Measurements from ENCODE around the gene FRAS1. TPM values are rescaled to one million over a fixed set of nuclear protein-coding genes. Genes with fewer than 3 reads are reported as not detected.

The FRAS1 gene
- total RNA-seq, 1 experiment from 2014 or later, result 13.1 TPM

DNA sequence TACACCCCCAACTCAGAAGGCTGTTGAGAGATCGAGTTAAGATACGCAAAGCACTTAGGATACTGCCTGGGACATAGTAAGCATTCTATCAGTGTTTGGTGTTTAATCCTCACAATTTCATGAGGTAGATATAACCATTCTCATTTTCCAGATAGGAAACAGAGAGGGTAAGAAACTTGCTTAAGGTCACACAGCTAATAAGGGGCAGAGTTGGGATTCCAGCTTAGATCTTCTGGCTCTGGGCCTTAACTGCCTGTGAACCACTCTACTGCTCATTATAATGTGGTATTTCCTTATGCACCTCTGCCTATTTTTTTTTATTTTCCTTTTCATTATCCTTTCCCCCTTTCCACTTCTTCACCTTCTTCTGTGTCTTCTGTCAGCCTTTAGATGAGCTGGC lies 252.2 kb downstream of the FRAS1 start:
- H3K4me2 ChIP-seq, result no peak overlapping the region
- no peak overlapping the region for H2AFZ ChIP-seq
- H3K27me3 ChIP-seq (ENCODE audit: insufficient read depth, low read depth), result no peaks in the 10 kb centered on the region
- CTCF ChIA-PET, result no interaction called here
- no peaks in the 10 kb centered on the region for H3K79me2 ChIP-seq (ENCODE audit: low read depth)
- no peaks in the 10 kb centered on the region for H3F3A ChIP-seq (ENCODE audit: insufficient read depth, low read depth)
- no peaks in the 10 kb centered on the region for H4K20me1 ChIP-seq (ENCODE audit: insufficient read depth)
- no peaks in the 10 kb centered on the region for H3K9me3 ChIP-seq (ENCODE audit: insufficient read depth, low read depth)
- no peak for DNase-seq
- POLR2A ChIA-PET (ENCODE audit: unreplicated experiment), result no interaction called here
- H3K4me1 ChIP-seq (replicated peaks; ENCODE audit: insufficient read depth), result no peaks in the 10 kb centered on the region
- no peak overlapping the region for H3K4me3 ChIP-seq
- no peak overlapping the region for H3K27ac ChIP-seq
- TF ChIP-seq, protein P1, sequence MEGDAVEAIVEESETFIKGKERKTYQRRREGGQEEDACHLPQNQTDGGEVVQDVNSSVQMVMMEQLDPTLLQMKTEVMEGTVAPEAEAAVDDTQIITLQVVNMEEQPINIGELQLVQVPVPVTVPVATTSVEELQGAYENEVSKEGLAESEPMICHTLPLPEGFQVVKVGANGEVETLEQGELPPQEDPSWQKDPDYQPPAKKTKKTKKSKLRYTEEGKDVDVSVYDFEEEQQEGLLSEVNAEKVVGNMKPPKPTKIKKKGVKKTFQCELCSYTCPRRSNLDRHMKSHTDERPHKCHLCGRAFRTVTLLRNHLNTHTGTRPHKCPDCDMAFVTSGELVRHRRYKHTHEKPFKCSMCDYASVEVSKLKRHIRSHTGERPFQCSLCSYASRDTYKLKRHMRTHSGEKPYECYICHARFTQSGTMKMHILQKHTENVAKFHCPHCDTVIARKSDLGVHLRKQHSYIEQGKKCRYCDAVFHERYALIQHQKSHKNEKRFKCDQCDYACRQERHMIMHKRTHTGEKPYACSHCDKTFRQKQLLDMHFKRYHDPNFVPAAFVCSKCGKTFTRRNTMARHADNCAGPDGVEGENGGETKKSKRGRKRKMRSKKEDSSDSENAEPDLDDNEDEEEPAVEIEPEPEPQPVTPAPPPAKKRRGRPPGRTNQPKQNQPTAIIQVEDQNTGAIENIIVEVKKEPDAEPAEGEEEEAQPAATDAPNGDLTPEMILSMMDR (conservative IDR thresholded peaks at IDR 0.05), result no peak
- TF ChIP-seq EZH2 (IDR thresholded peaks at IDR 0.05; ENCODE audit: low read depth), result no peak
- no peaks in the 10 kb centered on the region for H3K9me2 ChIP-seq (ENCODE audit: insufficient read depth)
- H3K36me3 ChIP-seq (ENCODE audit: low read depth), result no peaks in the 10 kb centered on the region
- intact Hi-C loops (cut with micrococcal nuclease; ENCODE audit: unreplicated experiment), result no loop called here
- BruUV-seq (replicated peaks), result no TSS peak

DNA sequence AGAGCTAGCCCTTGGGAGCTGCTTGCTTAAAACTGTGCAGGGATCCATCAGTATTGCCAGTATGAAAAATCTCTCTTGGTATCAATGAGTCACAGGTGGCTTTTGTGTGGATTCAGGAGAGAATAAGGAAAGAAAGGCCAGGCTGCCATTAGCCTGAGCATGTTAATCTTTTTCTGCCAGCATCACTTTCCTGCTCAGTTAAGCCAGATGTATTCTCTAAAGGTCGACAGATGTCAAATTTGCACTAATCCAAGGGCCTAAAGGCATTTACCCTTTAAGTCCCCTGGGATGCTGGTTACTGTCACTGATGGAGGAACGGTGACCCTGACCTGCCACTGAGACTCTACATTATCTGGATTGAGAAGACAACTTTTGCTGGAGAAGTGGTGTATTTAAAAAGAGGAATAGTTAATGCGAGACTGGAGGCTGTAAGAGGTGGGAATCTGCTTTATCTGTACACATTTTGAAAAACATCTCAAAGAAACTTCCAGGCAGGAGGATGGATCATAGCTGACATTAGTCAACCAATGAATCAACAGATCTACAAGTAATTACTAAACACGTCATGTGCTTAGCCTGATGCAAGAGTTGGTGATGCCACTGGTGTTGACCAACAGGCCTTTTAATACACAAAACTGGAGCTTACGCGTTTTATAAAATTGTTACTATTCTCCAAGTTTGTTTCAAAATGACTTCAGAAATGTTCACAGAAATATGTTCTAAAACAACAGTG lies 253.1 kb downstream of the FRAS1 start:
- no peak overlapping the region for H3K4me3 ChIP-seq
- no peak for TF ChIP-seq EZH2 (IDR thresholded peaks at IDR 0.05; ENCODE audit: low read depth)
- TF ChIP-seq, protein P1 (conservative IDR thresholded peaks at IDR 0.05), result no peak
- no peaks in the 10 kb centered on the region for H3F3A ChIP-seq (ENCODE audit: insufficient read depth, low read depth)
- no peaks in the 10 kb centered on the region for H3K36me3 ChIP-seq (ENCODE audit: low read depth)
- H2AFZ ChIP-seq, result no peak overlapping the region
- CTCF ChIA-PET, result no interaction called here
- DNase-seq, result no peak
- no peaks in the 10 kb centered on the region for H3K4me1 ChIP-seq (replicated peaks; ENCODE audit: insufficient read depth)
- POLR2A ChIA-PET (ENCODE audit: unreplicated experiment), result no interaction called here
- H3K4me2 ChIP-seq, result no peak overlapping the region
- H3K9me3 ChIP-seq (ENCODE audit: insufficient read depth, low read depth), result no peaks in the 10 kb centered on the region
- H3K27ac ChIP-seq, result no peak overlapping the region
- H3K79me2 ChIP-seq (ENCODE audit: low read depth), result no peaks in the 10 kb centered on the region
- BruUV-seq (replicated peaks), result no TSS peak
- H3K27me3 ChIP-seq (ENCODE audit: insufficient read depth, low read depth), result no peaks in the 10 kb centered on the region
- H3K9me2 ChIP-seq (ENCODE audit: insufficient read depth), result no peaks in the 10 kb centered on the region
- no peaks in the 10 kb centered on the region for H4K20me1 ChIP-seq (ENCODE audit: insufficient read depth)
- intact Hi-C loops (cut with micrococcal nuclease; ENCODE audit: unreplicated experiment), result no loop called here

DNA sequence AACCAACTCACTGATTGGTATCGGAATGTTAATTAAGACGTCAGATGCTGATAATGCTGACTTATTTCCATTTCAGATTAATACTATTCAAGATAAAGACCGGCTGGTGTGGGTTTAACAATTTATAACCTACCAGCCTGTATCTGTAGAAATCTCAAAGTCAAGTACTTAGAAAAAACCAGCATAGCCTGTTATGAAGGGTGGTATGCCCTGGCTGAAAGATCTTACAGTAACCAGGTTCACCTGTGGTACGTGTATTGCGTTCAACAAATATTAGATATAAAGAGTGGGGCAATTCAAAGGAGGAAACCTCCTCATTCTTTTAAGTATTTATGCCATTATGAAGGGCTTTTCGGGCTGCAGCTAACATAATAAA lies 253.6 kb downstream of the FRAS1 start:
- no peak for TF ChIP-seq EZH2 (IDR thresholded peaks at IDR 0.05; ENCODE audit: low read depth)
- TF ChIP-seq, protein P1 (conservative IDR thresholded peaks at IDR 0.05), result no peak
- no peak overlapping the region for H2AFZ ChIP-seq
- no peaks in the 10 kb centered on the region for H3K36me3 ChIP-seq (ENCODE audit: low read depth)
- no TSS peak for BruUV-seq (replicated peaks)
- H3K4me1 ChIP-seq (replicated peaks; ENCODE audit: insufficient read depth), result no peaks in the 10 kb centered on the region
- no peak overlapping the region for H3K27ac ChIP-seq
- POLR2A ChIA-PET (ENCODE audit: unreplicated experiment), result no interaction called here
- H4K20me1 ChIP-seq (ENCODE audit: insufficient read depth), result no peaks in the 10 kb centered on the region
- H3K4me2 ChIP-seq, result no peak overlapping the region
- H3K27me3 ChIP-seq (ENCODE audit: insufficient read depth, low read depth), result no peaks in the 10 kb centered on the region
- H3K79me2 ChIP-seq (ENCODE audit: low read depth), result no peaks in the 10 kb centered on the region
- no peak overlapping the region for H3K4me3 ChIP-seq
- intact Hi-C loops (cut with micrococcal nuclease; ENCODE audit: unreplicated experiment), result no loop called here
- no peaks in the 10 kb centered on the region for H3K9me2 ChIP-seq (ENCODE audit: insufficient read depth)
- DNase-seq, result no peak
- CTCF ChIA-PET, result no interaction called here
- no peaks in the 10 kb centered on the region for H3F3A ChIP-seq (ENCODE audit: insufficient read depth, low read depth)
- H3K9me3 ChIP-seq (ENCODE audit: insufficient read depth, low read depth), result no peaks in the 10 kb centered on the region
